Astrocyte (in vitro differentiated cells and primary cell): ENCODE data around the gene KIRREL3. TPM values are rescaled to one million over a fixed set of nuclear protein-coding genes. Genes with fewer than 3 reads are reported as not detected.
A peak's percentile ranks its signal among the peaks of the same experiment; 100 is the strongest.

Experiments used
- DNase-seq: peaks from one replicate; pipeline ENCODE4 v3.0.0-alpha.2; 2010; ENCODE audit warnings: low read depth
- FAIRE-seq: peaks from 2 replicates; lab custom pipeline; 2011; peaks lifted over from hg19 to GRCh38; lab: Jason Lieb, UNC
- H2AFZ ChIP-seq: 2 replicates; pipeline ENCODE4 v1.6.0; 2012; ENCODE audit warnings: low read depth, low read length, inconsistent platforms
- H3K27ac ChIP-seq: 2 replicates; pipeline ENCODE4 v1.5.1; 2011; ENCODE audit warnings: low read depth, low read length, inconsistent platforms
- H3K27me3 ChIP-seq: 2 replicates; pipeline ENCODE4 v1.6.0; 2011; ENCODE audit warnings: low read length, inconsistent platforms; ENCODE audit not compliant: insufficient read depth
- H3K36me3 ChIP-seq: 2 replicates; pipeline ENCODE4 v1.5.1; 2011; ENCODE audit warnings: low read length, inconsistent platforms; ENCODE audit not compliant: insufficient read depth
- H3K4me1 ChIP-seq: 2 replicates; pipeline ENCODE4 v1.5.1; 2011; ENCODE audit warnings: low read length, inconsistent platforms; ENCODE audit not compliant: insufficient read depth
- H3K4me2 ChIP-seq: 2 replicates; pipeline ENCODE4 v1.6.0; 2012; ENCODE audit warnings: low read length, inconsistent platforms
- H3K4me3 ChIP-seq: 2 replicates; pipeline ENCODE4 v1.5.1; 2011; ENCODE audit warnings: low read depth, mild to moderate bottlenecking, low read length, inconsistent platforms; ENCODE audit not compliant: insufficient read depth
- H3K79me2 ChIP-seq: 2 replicates; pipeline ENCODE4 v1.6.0; 2012; ENCODE audit warnings: mild to moderate bottlenecking, low read length, inconsistent platforms; ENCODE audit not compliant: insufficient read depth
- H3K9ac ChIP-seq: 2 replicates; pipeline ENCODE4 v1.6.0; 2012; ENCODE audit warnings: mild to moderate bottlenecking, low read length, inconsistent platforms
- H3K9me3 ChIP-seq: 2 replicates; pipeline ENCODE4 v1.5.1; 2012; ENCODE audit warnings: low read depth, mild to moderate bottlenecking, low read length, inconsistent platforms; ENCODE audit not compliant: insufficient read depth
- H4K20me1 ChIP-seq: 2 replicates; pipeline ENCODE4 v1.6.0; 2012; ENCODE audit warnings: low read length, inconsistent platforms; ENCODE audit not compliant: insufficient read depth
- H3K27ac Mint-ChIP-seq: one replicate; pipeline ENCODE4 v1.8.0; 2021; ENCODE audit warnings: mild to moderate bottlenecking, mixed read lengths; ENCODE audit not compliant: unreplicated experiment
- H3K27me3 Mint-ChIP-seq: one replicate; pipeline ENCODE4 v1.8.0; 2021; ENCODE audit warnings: low read depth, mixed read lengths; ENCODE audit not compliant: unreplicated experiment
- H3K36me3 Mint-ChIP-seq: one replicate; pipeline ENCODE4 v1.8.0; 2021; ENCODE audit warnings: low read depth, mixed read lengths; ENCODE audit not compliant: unreplicated experiment
- H3K4me1 Mint-ChIP-seq: one replicate; pipeline ENCODE4 v1.8.0; 2021; ENCODE audit warnings: low read depth, mixed read lengths; ENCODE audit not compliant: unreplicated experiment
- H3K4me3 Mint-ChIP-seq: one replicate; pipeline ENCODE4 v1.8.0; 2021; ENCODE audit warnings: mild to moderate bottlenecking, moderate library complexity, mixed read lengths; ENCODE audit not compliant: unreplicated experiment
- H3K9me3 Mint-ChIP-seq: one replicate; pipeline ENCODE4 v1.8.0; 2021; ENCODE audit warnings: mild to moderate bottlenecking, mixed read lengths; ENCODE audit not compliant: unreplicated experiment
- EZH2 ChIP-seq: IDR thresholded peaks from 2 replicates; pipeline ENCODE4 v1.6.1; 2012; ENCODE audit warnings: mild to moderate bottlenecking, low read length, inconsistent platforms; ENCODE audit not compliant: insufficient read depth
- total RNA-seq: library from RNA; stranded (reverse); gene quantifications from 2 replicates; pipeline ENCODE4 v1.2.1, GENCODE V29; 2021
- TF ChIP-seq, protein P1 (sequence below): IDR thresholded peaks from 2 replicates; pipeline ENCODE4 v1.5.1; 2011; ENCODE audit warnings: low read depth, mild to moderate bottlenecking, inconsistent platforms, low read length, moderate library complexity; ENCODE audit not compliant: insufficient read depth

The KIRREL3 gene
- total RNA-seq, 1 donor from 2014 or later = 0.91 TPM

DNA sequence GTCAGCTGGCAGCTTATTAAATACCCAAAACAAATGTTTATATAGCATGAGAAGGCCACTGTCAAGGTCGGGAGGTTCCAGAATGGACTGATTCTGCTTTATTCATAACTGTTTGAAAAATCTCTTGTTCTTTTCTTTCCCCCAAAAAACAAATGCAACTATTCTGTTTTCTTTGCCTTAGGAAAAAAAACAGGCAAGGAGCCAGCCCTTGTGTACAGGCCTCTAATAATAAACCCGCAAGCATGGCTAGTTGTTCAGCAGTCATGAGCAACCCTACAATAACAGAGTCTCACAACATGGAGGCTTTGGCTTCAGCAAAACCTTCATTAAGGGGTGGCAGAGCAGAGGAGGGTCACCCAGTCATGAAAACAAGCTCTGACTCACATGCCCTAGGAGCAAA, 191.7 kb downstream of the KIRREL3 start:
- no peak overlapping the region for H3K27ac ChIP-seq
- H4K20me1 ChIP-seq = no peaks in the 10 kb centered on the region
- FAIRE-seq (no peak), DNase-seq (no peak)
- Mint-ChIP-seq H3K27ac (no peak overlapping the region), H3K36me3 (no peaks in the 10 kb centered on the region), H3K4me3 (no peak overlapping the region), H3K27me3 (peaks cover 30% of the 10 kb centered on the region), H3K4me1 (no peaks in the 10 kb centered on the region), H3K9me3 (no peaks in the 10 kb centered on the region)
- no peak overlapping the region for H2AFZ ChIP-seq
- peak overlapping the region; percentile 34 for H3K4me2 ChIP-seq
- H3K27me3 ChIP-seq = no peaks in the 10 kb centered on the region
- H3K36me3 ChIP-seq = no peaks in the 10 kb centered on the region
- H3K79me2 ChIP-seq = no peaks in the 10 kb centered on the region
- no peak overlapping the region for H3K9ac ChIP-seq
- no peak overlapping the region for H3K4me3 ChIP-seq
- H3K9me3 ChIP-seq = no peaks in the 10 kb centered on the region
- TF ChIP-seq, protein P1, sequence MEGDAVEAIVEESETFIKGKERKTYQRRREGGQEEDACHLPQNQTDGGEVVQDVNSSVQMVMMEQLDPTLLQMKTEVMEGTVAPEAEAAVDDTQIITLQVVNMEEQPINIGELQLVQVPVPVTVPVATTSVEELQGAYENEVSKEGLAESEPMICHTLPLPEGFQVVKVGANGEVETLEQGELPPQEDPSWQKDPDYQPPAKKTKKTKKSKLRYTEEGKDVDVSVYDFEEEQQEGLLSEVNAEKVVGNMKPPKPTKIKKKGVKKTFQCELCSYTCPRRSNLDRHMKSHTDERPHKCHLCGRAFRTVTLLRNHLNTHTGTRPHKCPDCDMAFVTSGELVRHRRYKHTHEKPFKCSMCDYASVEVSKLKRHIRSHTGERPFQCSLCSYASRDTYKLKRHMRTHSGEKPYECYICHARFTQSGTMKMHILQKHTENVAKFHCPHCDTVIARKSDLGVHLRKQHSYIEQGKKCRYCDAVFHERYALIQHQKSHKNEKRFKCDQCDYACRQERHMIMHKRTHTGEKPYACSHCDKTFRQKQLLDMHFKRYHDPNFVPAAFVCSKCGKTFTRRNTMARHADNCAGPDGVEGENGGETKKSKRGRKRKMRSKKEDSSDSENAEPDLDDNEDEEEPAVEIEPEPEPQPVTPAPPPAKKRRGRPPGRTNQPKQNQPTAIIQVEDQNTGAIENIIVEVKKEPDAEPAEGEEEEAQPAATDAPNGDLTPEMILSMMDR = no peak
- TF ChIP-seq EZH2 = no peak
- peaks cover 5% of the 10 kb centered on the region for H3K4me1 ChIP-seq

DNA sequence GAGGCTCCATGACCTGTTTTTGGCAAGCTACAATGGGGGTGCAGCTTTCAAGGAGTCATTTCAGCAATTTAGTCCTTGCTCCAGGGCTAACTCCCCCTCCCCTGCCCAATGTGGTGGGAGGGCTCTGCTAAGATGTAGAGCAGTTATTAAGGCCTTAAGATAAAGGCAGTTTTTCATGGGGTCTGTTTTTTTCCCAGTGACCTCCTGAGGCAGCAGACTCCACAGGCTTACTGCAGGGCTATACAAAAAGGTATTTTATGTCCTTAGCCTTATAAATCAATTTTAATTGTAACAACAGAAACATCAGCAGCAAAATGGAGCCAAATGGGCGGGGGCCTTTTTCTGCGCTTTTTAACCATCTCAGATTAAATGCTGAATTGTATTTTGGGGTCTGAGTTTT, 192.3 kb downstream of the KIRREL3 start:
- no peaks in the 10 kb centered on the region for H3K36me3 Mint-ChIP-seq
- Histone ChIP-seq H3K27me3 (no peaks in the 10 kb centered on the region), H3K36me3 (no peaks in the 10 kb centered on the region), H4K20me1 (no peaks in the 10 kb centered on the region), H3K4me1 (peaks cover 5% of the 10 kb centered on the region), H3K9me3 (no peaks in the 10 kb centered on the region), H3K4me2 (no peak overlapping the region), H3K9ac (no peak overlapping the region), H2AFZ (no peak overlapping the region), H3K27ac (no peak overlapping the region), H3K79me2 (no peaks in the 10 kb centered on the region), H3K4me3 (no peak overlapping the region)
- TF ChIP-seq EZH2 = no peak
- TF ChIP-seq, protein P1 = no peak
- H3K4me3 Mint-ChIP-seq = no peak overlapping the region
- no peak for DNase-seq
- no peak for FAIRE-seq
- H3K4me1 Mint-ChIP-seq = no peaks in the 10 kb centered on the region
- no peaks in the 10 kb centered on the region for H3K9me3 Mint-ChIP-seq
- H3K27ac Mint-ChIP-seq = no peak overlapping the region
- H3K27me3 Mint-ChIP-seq = peaks cover 32% of the 10 kb centered on the region

DNA sequence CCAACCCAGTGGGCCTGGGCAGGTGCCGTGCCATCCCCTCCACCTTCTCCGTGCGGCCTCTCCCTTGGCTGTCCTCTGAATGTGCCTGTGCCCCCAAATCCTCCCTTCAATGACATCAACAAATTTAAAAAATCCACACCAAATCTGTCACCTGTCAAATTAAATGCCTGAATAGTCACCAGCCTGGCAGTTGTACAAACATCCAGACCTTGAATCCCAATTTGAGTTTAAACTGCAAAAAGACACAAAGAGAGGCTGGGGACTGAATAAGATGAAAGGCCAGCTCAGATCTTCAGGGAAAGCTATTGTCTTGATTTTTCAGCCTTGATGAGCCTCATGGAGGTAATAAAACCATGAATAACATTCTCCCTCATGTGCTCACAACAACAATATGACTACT, 194.7 kb downstream of the KIRREL3 start:
- no peaks in the 10 kb centered on the region for H3K36me3 ChIP-seq

More for the DNA sequence above, 194.7 kb downstream of the KIRREL3 start:
- Mint-ChIP-seq H3K27ac (no peak overlapping the region), H3K4me1 (no peaks in the 10 kb centered on the region), H3K36me3 (no peaks in the 10 kb centered on the region), H3K27me3 (peaks cover 34% of the 10 kb centered on the region), H3K9me3 (no peaks in the 10 kb centered on the region), H3K4me3 (no peak overlapping the region)
- H3K4me1 ChIP-seq = peaks cover 5% of the 10 kb centered on the region
- H3K9ac ChIP-seq = no peak overlapping the region
- H3K79me2 ChIP-seq = no peaks in the 10 kb centered on the region
- H3K4me2 ChIP-seq = no peak overlapping the region
- no peak overlapping the region for H2AFZ ChIP-seq
- no peaks in the 10 kb centered on the region for H4K20me1 ChIP-seq
- no peaks in the 10 kb centered on the region for H3K9me3 ChIP-seq
- no peak overlapping the region for H3K27ac ChIP-seq
- no peak overlapping the region for H3K4me3 ChIP-seq
- no peak for TF ChIP-seq EZH2
- TF ChIP-seq, protein P1 = no peak
- no peak for FAIRE-seq
- DNase-seq = no peak
- H3K27me3 ChIP-seq = no peaks in the 10 kb centered on the region
